NCI-H2107 (cell line): ENCODE data around the gene IDH3A.
"Not testable (repeated sequence)": the region's sequence is repeated elsewhere in the genome, so short reads cannot be mapped to it uniquely, and the experiment has no call there.

Experiments used
- DNase-seq: peaks from one replicate; lab custom pipeline; 2025; lab: John Stamatoyannopoulos, UW

IDH3A gene

DNA sequence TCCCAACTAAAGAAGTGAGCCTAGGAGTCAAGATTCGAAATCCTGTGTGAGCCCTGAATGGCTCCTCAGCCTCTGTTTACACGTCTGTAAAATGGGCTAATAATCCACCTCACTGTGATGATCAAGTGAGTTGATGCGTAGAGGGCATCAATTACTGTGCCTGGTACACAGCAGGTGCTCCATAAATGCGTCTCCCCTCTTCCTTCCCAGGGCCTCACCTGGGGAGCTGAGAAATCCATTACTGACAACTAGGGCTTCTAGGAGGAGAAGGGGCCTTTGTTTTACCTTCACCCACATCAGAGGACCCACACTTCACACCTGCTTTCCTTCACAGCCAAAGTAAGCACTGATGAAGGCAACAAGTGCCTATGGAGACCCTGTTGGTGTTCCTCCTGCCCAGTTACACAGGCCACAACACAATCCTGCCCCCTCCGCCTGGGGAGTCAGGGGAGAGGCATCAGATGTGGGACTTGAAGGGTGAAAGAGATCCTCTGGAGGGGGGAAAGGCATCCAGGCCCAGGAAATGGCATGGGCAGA is 19.3 kb upstream of the IDH3A start:
- DNase-seq, result no peak

DNA sequence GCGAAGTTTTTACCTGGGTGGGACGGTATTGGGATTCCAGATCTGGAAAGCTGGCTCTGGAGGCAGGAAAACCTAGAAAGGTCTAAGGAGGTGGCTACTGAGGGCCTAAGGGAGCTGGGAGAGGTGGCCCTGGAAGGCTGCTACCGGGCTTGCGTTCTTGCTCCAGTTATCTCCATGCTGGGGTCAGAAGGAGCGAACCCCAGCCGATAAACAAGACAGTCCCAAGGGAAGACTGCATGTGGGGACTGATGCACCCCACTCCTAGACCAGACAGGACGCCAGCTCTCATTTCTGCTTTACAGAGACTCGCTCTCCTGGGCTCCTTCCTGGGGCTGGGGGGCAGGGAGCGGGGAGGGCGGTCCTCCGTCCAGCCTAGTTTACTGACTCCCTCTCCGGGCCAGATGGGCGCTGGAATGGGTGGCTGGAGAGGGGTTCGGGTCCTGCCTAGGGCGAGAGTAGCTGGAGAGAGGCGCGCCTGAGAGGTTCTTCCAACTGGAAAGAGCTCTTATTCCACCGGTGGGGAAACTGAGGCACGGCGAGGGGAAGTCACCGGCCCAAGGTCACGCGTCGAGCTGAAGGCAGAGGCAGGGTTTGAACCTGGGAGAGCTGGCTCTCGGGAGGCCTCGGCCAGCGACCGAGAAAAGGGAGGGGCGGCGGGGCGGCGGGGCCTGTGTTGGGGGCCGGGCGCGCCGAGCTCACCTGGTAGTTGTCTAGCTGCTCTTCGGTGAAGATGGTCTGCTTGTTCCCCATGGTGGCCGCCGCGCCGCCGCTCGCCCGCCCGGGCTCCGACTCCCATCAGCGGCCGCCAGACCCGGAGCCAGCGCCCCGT is 18.5 kb upstream of the IDH3A start:
- DNase-seq, result no peak

DNA sequence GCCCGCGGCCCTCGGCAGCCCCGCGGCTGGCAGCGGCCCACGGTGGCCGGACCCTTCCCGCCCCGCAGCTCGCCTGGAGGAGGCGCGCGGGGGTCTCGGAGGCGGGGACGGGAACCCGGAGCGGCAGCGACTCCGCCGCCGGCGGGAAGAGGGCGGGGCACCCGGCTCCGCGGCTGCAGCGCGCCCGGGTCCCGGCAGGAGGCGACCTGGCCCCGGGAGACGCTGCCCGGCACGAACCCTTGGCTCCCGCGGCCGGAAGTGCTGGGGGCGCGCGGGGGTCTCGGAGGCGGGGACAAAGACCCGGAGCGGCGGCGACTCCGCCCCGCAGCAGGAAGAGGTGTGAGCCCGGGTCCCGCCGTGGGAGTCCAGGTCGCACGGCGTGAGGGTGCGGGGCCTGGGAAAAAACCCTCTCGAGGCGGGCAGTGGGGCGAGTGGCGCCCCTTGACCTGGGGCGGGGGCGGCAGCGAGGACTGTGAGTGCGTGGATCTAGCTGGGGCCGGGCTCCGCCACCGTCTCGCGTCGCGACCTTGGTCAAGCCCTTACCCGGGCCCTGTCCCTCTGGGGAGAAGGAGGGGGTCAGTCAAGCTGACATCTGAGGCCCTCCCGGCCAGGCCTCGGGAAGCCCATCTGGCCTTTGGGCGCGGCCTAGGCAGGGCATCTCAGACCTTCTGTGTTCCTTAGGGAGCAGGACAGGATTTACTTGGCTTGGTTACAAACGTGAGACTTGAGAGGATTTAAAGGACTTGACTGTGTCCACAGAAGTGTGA is 17.7 kb upstream of the IDH3A start, which contains the start of gene CIB2:
Gene CIB2 (minus strand): TSS at position 151 of the 767 bp plus-strand sequence. CDS start 230 bp downstream, outside the sequence.
- no peak for DNase-seq

DNA sequence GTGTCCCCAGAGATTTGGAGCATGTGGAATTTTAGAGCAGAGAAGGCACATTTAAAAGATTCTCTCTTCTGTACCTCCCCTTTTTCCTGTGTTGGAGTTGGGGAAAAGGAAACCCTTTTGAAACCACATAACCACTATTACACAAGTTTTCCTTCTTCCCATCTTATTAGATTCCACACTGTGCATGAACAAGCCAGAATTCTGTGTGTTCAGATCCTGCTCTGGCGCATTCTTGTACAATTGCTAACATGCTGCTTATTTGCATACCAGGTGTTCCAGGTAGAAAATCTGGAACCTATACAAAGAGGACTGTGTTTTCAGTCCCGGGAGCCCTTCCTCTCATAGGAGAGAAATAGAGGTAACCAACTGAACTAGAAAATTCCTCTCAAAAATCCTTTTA is 15.4 kb upstream of the IDH3A start:
- no peak for DNase-seq

DNA sequence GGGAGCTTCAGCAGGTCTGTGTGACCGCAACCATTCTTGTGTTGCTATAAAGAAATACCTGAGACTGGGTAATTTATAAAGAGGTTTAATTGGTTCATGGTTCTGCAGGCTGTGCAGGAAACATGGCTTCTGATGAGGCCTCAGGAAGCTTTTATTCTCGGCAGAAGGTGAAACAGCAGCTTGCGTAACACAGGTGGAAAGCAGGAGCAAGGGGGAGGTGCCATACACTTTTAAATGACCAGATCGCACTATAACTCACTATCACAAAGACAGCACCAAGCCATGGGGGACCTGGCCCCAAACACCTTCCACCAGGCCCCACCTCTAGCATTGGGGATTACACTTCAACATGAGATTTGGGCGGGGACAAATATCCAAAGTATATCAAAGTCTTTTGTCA is 9.6 kb upstream of the IDH3A start:
- no peak for DNase-seq

DNA sequence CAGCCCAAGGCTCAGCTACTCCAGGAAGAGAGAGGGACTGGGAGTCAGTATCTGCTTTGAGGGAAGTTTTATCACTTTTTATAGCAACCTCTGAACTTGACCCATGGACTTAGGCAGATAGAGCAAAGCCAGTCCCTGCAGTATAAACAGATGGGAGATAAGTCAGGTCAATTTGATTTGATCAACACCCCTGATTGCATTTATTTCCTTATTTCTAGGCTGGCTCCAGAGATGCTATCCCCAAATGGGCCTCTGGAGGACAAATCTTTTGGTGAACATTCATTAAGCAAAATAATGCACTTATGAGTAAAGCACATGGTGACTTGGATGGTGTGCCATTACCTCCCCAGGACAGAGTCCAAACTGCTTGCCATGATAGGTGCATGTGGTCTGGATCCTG is 8.9 kb upstream of the IDH3A start:
- no peak for DNase-seq

DNA sequence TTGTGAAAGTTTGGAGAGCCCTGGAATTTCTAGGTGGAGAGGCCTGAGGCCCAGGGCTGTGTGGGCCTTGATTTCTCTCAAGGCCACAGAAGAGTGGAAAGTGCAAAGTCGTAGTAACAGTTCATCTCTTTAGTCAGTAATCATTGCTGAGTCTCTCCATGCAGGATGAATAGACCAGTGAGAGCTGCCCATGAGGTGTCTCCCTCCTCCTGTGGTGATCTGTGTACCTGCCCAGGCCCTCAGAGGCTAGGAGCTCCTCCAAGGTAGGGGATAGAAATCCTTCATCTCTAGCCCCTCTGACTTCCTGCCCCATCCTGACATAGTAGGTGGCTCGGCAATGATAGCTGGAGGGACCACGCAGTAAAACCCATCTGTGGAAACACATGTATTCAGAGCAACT is 6.8 kb upstream of the IDH3A start:
- no peak for DNase-seq

DNA sequence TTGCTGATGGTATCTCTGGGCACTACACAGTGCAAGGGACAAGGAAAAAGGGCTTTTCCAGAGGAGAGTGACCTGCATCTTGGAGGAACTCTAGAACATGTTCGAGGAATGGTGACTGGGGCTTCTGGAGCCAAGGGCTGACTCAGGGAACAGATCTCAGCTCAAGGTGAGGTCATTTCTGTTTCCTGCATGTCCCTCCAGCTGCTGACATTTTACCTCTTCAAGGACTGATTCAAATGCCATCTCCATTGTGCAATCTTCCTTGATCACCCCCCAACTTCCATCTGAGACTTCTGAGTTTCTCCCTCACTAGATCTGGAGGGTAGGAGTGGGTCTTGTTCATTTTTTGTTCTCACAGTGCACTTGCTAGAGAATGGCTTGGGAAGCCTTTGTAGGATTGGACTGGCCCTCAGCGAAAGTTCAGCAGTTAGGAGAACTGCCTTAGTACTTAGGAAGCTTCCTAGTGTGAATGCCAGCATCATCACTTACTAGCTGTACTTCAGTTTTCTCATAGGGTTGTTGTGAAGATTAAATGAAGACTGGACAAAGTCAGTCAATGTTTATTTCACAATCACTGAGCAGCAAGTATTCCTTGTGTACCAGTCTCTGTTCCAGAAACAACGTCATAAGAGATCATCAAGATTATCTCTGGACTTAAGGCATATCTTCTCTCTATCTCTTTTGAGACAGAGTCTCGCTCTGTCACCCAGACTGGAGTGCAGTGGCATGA is 2.6 kb upstream of the IDH3A start:
- DNase-seq, result no peak

DNA sequence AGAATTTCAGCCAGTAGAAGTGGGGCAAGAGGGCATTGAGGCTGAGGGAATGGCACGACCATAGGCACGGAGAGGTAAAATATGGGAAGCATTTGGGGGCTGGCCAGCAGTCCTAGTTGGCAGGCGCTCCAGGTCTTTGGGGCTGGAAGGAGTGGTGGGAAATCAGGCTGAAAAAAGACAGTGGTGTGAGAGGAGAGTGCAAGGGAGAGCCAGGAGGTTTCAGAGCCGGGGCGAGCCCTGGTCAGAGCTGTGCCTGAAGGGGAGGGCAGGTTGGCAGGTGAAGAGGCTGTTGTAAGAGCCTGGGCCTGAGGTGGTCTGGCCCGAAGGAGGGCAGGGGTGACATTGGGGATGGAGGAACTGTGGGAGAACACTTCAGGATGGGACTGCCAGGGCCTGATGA is 1.6 kb upstream of the IDH3A start:
- DNase-seq, result no peak

DNA sequence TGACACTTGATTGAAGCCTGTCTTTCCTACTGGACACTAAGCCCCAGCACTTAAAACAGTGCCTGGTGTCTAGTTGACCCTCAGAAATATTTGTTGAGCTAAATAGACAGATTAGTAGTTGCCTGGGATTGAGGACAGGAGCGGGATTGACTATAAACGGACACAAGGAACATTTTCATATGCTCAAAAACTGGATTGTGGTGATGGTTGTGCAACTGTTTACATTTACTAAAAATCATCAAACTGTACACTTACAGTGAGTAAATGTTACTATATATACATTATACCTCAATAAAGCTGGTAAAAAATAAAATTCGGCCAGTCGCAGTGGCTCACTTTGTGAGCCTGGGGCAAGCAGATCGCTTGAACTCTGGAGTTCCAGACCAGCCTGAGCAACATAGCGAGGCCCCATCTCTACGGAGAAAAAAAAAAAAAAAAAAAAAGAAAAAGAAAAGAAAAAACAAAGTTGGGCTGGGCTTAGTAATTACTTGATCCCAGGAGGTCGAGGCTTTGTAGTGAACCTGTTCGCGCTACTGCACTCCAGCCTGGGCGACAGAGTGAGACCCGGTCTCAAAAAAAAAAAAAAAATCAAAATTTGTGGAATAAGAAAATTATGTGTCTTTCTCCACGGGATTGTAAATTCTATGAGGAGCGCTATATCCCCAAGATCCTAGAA is 632 bp upstream of the IDH3A start:
- DNase-seq, result no peak

DNA sequence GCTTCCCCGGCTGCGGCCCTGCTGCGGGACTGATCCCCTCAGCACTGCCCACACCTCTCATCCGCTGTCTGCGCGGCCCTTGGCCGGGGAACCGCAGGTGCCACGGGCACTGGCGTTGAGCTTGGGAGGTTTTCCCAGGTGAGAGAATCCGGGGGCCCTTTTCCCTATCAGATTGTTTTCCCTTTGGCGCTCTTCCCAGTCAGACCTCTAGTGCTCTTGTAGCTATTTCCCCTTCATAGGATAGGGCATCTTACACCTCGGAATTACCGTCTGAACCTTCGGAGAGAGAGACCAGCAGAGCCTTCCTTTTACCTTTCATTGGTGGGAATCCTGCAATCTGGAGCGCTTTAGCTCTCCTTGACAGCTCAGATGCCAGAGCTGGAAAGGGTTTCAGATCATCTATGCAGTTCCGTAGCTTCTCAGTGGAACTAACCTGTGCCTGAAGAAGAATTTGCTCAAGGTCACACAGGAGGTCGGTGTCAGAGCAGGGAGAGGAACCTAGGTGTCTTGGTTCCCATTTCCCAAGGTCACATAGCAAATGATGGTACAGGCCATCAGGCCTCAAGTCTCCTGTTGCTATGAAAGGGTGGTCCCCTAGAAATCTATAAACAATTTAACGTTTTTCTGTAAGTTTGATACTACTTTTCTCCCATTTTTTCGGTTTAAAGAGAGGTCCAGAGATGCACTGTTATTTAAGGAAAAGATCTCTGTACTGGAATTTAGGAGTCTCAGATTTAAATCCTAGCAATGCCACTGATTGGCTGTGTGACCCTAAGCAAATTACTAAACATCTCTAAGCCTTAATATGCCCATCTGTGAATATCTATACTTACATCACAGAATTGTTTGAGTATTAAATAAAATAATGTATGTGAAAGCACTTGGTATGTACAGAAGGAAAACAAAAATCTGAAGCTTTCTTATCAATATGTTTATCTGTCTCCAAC is 916 bp downstream of the IDH3A start:
- no peak for DNase-seq

DNA sequence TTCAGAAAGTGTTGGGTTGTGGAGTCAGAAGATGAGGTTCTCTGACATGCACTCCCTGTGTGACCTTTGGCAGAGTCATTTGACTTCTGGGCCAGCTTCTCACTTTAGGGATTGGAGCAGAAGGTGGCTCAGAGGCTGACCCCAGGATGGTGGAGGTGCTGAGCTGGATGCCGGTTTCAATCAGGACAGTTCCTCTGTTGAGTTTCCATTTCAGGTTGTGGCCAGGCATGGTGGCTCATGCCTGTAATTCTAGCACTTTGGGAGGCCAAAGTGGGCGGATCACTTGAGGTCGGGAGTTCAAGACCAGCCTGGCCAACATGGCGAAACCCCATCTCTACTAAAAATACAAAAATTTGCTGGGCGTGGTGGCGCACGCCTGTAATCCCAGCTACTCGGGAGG is 1.9 kb downstream of the IDH3A start:
- not testable (repeated sequence) for DNase-seq

DNA sequence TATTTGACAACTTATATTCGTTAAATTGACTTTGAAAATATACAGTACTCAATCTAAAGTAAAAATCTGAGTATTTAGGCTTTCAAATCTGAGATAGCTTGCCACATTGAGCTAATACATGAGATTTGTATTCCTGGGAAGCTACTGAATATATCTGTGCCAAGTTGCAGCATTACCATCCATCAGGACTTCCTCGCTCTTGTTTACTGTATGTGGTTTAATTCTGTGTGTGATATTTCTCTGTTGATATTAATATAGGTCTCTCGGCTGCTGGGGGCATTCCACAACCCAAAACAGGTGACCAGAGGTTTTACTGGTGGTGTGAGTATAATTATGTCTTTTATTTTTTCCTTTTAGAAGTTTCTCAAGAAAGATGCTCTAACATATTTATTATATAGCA is 5.8 kb downstream of the IDH3A start:
- DNase-seq, result no peak

DNA sequence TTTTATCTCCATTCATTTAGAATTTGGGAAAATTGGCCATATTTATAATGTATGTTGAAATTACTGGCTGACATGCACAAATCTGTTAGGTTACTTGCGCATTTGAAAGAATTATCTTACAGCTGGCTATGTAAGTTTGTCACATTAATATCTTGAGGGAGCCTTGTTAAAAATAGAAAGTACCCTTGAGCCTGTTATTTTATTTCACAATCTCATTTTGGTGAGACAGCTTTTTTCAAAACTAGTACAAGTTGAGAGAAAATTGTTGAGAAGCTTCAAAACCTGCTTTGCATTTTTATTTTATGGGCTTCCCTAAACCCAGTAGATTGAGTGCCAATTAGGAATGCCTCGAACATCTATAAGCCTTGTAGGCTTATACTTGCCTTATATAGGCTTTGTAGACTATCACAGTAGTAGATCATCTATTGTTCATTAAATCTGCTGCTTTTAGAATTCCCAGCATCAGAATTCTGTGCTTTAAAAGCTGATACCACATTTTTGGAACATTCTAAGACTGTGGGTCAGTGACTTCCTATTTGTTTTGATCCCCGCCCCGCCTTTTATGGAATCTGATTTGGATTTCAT is 6.3 kb downstream of the IDH3A start:
- DNase-seq, result no peak

DNA sequence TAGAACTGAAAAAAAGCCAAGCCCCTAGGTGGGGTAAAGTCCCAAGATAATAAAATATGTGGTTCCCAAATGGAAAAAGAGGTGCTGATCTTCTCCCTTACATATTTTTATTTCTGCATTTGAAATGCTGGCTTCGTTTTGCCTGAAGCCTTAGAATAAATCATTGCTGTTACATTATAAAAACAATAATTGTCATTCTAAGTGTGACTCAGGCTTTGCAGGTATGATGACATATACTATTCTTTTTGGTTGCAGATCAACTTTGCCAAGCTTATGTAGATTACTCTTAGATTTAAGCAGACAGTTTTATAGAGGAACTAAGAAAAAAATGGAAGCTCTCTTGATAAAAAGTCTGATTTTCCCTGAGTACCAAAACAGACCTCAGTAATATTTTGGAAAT is 7.5 kb downstream of the IDH3A start:
- DNase-seq, result no peak

DNA sequence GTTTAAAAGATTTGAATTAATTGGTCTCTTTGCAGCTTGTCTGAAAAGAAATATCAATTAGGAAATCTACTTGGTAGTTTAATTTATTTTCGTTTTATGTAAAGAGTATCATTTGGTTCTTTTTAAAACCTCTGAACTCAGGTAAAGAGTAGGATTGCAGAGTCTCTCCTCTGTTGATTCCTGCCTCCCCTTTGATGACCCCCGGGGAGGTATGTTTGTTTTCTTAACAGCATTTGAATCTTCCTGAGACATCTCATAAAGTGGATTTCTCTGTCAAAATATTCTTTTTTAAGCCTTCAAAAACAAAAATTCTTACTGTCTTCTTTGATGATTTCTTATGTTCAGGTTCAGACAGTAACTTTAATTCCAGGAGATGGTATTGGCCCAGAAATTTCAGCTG is 8.0 kb downstream of the IDH3A start:
- DNase-seq, result no peak

DNA sequence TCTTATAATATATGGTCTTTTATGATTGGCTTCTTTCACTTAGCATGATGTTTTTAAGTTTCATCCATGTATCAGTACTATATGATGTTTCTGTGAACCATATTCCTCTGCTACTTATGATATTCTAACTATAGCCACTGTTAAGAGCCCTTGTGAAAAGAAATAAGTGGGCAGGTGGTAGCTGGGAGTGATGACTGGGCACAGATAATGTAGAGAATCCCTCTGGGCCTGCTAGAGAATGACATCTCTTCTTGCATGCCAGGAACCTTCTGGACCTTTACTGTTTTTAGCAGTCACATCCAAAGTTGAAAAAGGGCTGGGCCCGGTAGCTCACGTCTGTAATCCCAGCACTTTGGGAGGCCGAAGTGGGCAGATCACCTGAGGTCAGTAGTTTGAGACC is 10.2 kb downstream of the IDH3A start:
- no peak for DNase-seq

DNA sequence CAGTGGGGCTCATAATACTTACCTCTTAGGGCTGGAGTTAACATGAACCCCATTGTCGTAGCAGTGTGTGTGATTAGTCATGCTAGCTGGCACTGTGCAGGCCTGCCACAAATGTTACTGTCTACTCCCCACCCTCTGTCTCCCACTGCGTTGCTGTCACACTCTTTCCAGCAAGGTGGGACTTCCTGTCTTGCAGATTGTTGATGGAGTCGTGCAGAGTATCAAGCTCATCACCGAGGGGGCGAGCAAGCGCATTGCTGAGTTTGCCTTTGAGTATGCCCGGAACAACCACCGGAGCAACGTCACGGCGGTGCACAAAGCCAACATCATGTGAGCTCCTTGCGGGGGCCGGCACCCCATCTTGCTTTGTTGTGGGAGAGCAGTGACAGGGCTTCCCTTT is 12.9 kb downstream of the IDH3A start:
- DNase-seq, result no peak

DNA sequence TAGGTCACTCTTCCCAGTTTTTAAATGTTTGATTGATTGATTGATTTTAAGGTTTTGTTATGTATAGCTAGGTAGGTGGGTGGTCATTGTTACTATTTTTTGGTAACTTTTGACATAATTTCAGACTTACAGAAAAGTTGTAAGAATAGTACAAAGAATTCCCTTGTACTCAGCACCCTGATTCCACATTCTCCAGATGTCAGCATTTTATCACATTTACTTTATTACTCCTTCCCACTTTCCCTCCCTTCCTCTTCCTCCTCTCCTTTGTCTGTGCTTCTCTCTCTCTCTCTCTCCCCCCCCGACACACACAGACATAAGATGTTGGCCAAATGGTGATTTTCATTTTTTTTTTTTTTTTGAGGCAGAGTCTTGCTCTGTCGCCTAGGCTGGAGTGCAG is 14.8 kb downstream of the IDH3A start:
- DNase-seq, result no peak

DNA sequence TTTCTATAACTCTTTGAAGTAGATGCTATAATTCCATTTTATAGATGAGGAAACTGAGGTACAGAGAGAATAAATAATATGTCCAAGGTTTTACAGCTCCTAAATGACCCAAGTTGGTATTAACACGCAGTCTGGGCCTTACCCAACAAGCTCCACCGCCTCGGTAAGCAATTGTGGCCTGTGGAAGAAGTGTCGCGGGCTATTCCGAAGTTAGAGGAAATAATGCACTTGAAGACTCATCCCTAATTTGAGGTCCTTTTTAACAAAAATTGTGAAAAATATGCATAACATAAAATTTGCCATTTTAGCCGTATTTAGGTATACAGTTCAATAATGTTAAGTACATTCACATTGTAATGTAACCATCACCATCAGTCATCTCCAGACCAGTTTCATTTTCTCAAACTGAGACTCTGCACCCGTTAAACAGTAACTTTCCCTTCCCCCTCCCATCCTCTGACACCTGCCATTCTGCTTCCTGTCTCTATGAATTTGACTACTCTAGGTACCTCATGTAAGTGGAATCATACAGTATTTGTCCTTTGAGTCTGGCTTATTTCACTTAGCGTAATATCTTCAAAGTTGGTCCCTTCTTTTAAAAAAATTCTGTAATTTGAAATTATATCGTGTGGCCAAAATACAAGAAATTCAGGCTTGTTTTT is 18.2 kb downstream of the IDH3A start:
- no peak for DNase-seq
